ENCODE results near the gene EVPLL. TPM values are rescaled to one million over a fixed set of nuclear protein-coding genes. Genes with fewer than 3 reads are reported as not detected.
"Not testable (repeated sequence)": the region's sequence is repeated elsewhere in the genome, so short reads cannot be mapped to it uniquely, and the experiment has no call there.

EVPLL gene
- total RNA-seq = 0.17 TPM in 1 of 2 replicates, not detected in the other

DNA sequence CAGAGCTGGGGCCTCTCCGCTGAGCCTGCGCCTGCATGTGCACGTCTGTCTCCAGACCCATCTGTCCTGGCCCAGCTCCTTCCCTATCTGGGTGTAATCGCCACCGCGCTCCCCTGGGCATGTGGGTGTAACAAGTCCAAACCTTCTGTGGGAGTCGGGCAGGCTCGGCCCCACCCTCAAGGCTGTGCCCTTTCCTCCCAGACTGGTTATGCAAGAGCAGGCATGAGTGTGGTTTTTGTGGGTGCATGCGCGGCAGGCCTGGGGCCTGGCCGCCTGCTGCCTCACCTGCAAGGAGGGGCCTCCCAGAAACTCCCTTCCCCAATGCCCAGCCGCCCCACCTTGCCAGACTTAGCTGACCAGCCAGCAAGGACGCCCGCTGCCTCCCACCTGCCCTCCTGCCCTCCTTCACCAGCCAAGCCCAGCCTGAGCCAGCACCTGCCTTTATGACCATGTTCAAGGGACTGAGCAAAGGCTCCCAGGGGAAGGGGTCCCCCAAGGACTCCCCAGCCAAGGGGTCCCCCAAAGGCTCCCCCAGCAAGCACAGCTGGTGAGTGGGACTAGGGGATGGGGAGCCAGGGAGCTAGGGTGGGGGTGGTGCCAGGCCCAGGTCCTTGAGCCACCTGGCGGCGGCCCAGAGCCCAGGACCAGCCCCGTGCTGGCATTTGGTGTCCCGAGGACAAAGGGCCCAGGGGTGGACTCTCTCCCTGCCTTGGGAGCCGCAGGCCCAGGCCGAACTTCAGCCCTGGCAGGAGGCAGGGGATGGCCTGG, at the start of gene EVPLL:
TSS of gene EVPLL (plus strand) at position 342 of the 768 bp plus-strand sequence. CDS start 3,160 bp downstream, outside the sequence.
- H3K27me3 Mint-ChIP-seq (ENCODE audit: insufficient read depth) = peaks cover 10% of the 10 kb centered on the region
- no peaks in the 10 kb centered on the region for H3K4me1 Mint-ChIP-seq (ENCODE audit: low read depth)
- no peak for DNase-seq (ENCODE audit: low spot score)
- H3K36me3 Mint-ChIP-seq (ENCODE audit: low read depth) = no peaks in the 10 kb centered on the region
- peaks cover 5% of the 10 kb centered on the region for H3K9me3 Mint-ChIP-seq
- intact Hi-C loops (cut with micrococcal nuclease) = no loop called here
- H3K4me3 Mint-ChIP-seq = no peak within 1 kb of the TSS
- H3K27ac Mint-ChIP-seq = no peak within 1 kb of the TSS

DNA sequence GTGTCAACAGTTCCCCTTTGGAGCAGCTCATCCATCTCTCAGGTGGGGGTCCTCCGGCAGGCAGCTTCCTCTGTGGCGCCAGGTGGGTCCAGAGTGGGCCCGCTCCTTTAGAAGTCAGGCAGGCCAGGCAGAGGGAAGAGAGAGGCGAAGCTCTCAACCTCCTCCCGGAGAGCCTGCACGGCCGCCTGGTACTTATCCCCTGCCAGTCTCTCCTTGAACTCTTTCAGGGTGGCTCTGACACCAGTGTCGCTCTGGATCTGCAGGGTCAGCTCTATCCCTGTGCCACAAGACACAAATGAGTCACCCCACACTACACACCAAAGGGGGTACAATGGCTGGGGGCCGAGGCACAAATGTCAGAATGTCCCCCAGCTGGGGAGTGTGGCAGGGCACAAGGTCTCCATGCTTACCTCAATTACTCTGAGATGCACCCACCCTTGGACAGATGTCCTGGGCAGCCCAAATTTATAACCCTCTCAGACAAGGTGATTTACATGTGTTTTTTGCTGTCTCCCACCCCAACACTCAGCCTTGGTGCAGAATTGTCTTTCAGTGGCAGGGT, 48.9 kb upstream of the EVPLL start:
- Mint-ChIP-seq H3K27me3 (ENCODE audit: insufficient read depth) (no peaks in the 10 kb centered on the region), H3K36me3 (ENCODE audit: low read depth) (peaks cover 26% of the 10 kb centered on the region), H3K27ac (no peak overlapping the region), H3K4me1 (ENCODE audit: low read depth) (peaks cover 17% of the 10 kb centered on the region), H3K9me3 (no peaks in the 10 kb centered on the region), H3K4me3 (no peak overlapping the region)
- intact Hi-C loops (cut with micrococcal nuclease) = no loop called here
- DNase-seq (ENCODE audit: low spot score) = no peak

DNA sequence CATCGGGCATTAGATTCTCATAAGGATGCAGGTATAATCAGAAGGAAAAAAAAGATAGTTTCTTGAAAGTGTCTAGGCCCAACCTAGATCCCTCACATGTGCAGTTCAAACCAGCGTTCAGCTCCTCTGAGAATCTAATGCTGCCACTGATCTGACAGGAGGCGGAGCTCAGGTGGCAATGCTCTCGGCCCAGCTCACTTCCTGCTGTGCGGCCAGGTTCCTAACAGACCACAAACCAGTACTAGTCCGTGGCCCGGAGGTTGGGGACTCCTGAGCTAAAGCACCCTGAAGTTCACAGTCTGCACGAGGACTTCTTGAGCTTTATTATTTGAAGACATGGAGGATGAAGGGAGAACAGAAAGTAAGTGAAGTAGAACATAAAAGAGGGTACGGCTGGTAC, 45.7 kb upstream of the EVPLL start:
- intact Hi-C loops (cut with micrococcal nuclease) = no loop called here
- H3K4me3 Mint-ChIP-seq = no peak overlapping the region
- H3K27ac Mint-ChIP-seq = peak overlapping the region; percentile 79
- peaks cover 21% of the 10 kb centered on the region for H3K36me3 Mint-ChIP-seq (ENCODE audit: low read depth)
- DNase-seq (ENCODE audit: low spot score) = no peak
- no peaks in the 10 kb centered on the region for H3K27me3 Mint-ChIP-seq (ENCODE audit: insufficient read depth)
- H3K9me3 Mint-ChIP-seq = no peaks in the 10 kb centered on the region
- H3K4me1 Mint-ChIP-seq (ENCODE audit: low read depth) = peaks cover 8% of the 10 kb centered on the region

DNA sequence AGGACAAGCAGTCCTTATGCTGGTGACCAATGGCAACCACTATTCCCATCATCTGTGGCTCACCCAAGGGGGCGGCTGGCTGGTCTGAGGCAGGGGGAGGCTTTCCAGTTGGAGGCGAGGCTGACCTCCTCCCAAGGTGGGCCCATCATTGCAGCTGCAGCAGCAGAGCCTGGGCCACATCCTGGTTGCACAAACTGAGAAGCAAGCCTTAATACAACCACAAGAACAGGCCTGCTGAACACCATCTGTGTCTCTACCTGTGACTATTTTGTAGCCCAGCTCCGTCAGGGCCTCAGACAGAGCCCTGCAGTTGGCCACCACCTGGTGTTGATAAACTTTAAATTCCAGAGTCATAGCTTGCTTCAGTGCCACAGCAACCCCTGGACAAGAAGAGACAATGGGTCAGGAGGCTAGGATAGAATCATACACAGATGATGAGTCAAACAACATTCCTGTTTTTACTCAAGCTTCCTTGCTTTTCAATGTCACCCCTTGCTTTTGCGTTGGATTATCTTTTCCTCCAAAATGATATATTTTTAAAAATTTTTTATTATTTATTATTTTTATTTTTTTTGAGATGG, 44.6 kb upstream of the EVPLL start:
- no peaks in the 10 kb centered on the region for H3K9me3 Mint-ChIP-seq
- no peak overlapping the region for H3K27ac Mint-ChIP-seq
- intact Hi-C loops (cut with micrococcal nuclease) = no loop called here
- H3K4me3 Mint-ChIP-seq = no peak overlapping the region
- H3K4me1 Mint-ChIP-seq (ENCODE audit: low read depth) = peaks cover 8% of the 10 kb centered on the region
- no peaks in the 10 kb centered on the region for H3K27me3 Mint-ChIP-seq (ENCODE audit: insufficient read depth)
- H3K36me3 Mint-ChIP-seq (ENCODE audit: low read depth) = peaks cover 25% of the 10 kb centered on the region
- no peak for DNase-seq (ENCODE audit: low spot score)

DNA sequence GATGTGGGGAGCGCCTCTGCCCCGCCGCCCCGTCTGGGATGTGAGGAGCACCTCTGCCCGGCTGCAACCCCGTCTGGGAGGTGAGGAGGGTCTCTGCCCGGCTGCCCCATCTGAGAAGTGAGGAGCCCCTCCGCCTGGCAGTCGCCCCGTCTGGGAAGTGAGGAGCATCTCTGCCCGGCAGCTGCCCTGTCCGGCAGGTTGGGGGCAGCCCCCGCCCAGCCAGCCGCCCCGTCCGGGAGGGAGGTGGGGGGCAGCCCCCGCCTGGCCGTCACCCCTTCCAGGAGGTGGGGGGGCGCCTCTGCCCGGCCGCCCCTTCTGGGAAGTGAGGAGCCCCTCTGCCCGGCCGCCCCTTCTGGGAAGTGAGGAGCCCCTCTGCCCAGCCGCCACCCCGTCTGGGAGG, 39.4 kb upstream of the EVPLL start:
- H3K27ac Mint-ChIP-seq; DNase-seq (ENCODE audit: low spot score); H3K27me3 Mint-ChIP-seq (ENCODE audit: insufficient read depth); intact Hi-C loops (cut with micrococcal nuclease); H3K9me3 Mint-ChIP-seq; H3K4me1 Mint-ChIP-seq (ENCODE audit: low read depth); H3K4me3 Mint-ChIP-seq: not testable (repeated sequence)
- H3K36me3 Mint-ChIP-seq (ENCODE audit: low read depth) = peaks cover 36% of the 10 kb centered on the region

DNA sequence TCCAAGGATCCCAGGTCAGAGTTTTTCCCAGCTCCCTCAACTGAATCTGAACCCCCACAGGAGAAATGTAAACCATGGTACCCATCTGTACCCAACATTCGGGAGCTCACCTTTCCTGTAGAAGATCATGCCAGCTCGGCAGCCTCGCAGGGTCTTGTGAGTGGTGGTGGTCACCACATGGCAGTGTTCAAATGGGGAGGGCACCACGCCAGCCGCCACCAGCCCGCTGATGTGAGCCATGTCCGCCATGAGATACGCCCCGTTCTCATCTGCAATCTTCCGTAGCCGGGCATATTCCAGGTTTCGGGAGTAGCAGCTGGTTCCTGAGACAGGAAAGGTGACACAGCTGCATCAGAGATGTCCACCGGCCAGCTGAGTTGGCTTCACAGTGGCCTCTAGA, 37.6 kb upstream of the EVPLL start:
- no peak overlapping the region for H3K27ac Mint-ChIP-seq
- no peaks in the 10 kb centered on the region for H3K9me3 Mint-ChIP-seq
- intact Hi-C loops (cut with micrococcal nuclease) = no loop called here
- H3K4me1 Mint-ChIP-seq (ENCODE audit: low read depth) = no peaks in the 10 kb centered on the region
- no peaks in the 10 kb centered on the region for H3K27me3 Mint-ChIP-seq (ENCODE audit: insufficient read depth)
- no peak overlapping the region for H3K4me3 Mint-ChIP-seq
- DNase-seq (ENCODE audit: low spot score) = no peak
- peaks cover 38% of the 10 kb centered on the region for H3K36me3 Mint-ChIP-seq (ENCODE audit: low read depth)

DNA sequence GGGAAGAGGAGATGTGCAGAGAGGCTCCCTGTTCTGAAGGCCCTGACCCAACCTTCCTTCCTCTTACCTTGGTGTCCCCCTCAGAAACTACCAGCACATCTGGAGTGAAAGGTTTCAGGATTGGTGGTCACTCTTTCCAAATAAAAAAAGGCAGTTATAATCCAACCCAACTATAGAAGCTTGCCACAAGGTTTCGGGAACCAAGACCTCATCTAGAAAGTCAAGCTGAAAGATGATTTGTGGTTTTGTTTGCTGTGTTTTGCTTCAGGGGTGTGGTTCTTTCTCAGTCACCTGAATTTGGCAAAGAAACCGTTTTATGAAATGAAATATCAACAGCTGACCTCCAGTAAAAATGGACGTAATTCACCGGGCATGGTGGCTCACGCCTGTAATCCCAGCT, 33.6 kb upstream of the EVPLL start:
- no peak overlapping the region for H3K4me3 Mint-ChIP-seq
- no peaks in the 10 kb centered on the region for H3K9me3 Mint-ChIP-seq
- H3K27me3 Mint-ChIP-seq (ENCODE audit: insufficient read depth) = no peaks in the 10 kb centered on the region
- no peak overlapping the region for H3K27ac Mint-ChIP-seq
- intact Hi-C loops (cut with micrococcal nuclease) = no loop called here
- peaks cover 29% of the 10 kb centered on the region for H3K36me3 Mint-ChIP-seq (ENCODE audit: low read depth)
- no peak for DNase-seq (ENCODE audit: low spot score)
- no peaks in the 10 kb centered on the region for H3K4me1 Mint-ChIP-seq (ENCODE audit: low read depth)

DNA sequence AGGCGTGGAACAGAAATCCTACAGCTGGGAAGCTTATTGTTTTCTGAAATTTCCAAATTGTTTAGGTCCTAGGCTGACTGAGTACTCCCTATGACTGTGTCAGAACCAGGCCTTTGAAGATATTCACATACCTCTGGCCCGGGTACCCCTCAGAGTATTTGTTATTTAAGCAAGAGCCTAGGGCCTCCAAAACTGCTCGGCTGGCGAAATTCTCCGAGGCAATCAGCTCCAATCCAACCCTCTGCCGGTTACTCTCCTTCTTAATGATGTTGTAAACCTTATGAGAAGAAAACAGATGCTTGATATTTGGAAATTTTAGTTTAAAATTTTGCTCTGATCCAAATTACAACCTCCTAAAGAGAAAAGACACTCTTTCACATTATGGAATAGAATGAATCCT, 24.0 kb upstream of the EVPLL start:
- H3K27ac Mint-ChIP-seq = no peak overlapping the region

DNA sequence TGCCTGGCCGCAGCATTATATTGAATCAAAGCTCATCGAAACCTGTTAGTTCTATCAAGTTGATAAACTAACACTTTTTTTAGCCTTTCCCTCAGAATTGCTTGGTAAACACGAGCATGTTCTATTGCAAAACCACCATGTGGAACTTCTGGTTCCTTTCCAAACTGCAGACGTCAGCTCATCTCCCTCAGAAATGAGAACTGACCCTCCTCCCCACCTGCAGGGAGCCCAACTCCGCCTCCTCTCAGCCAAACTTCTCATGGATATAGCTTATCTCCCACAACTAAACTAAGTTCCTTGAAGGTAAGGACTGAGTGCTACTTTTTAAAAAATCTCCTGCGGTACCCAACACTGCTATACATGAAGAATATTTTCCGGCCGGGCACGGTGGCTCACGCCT, 21.0 kb upstream of the EVPLL start:
- Mint-ChIP-seq H3K27me3 (ENCODE audit: insufficient read depth) (no peaks in the 10 kb centered on the region), H3K27ac (no peak overlapping the region), H3K36me3 (ENCODE audit: low read depth) (peaks cover 26% of the 10 kb centered on the region), H3K9me3 (no peaks in the 10 kb centered on the region), H3K4me1 (ENCODE audit: low read depth) (no peaks in the 10 kb centered on the region), H3K4me3 (no peak overlapping the region)
- DNase-seq (ENCODE audit: low spot score) = no peak
- intact Hi-C loops (cut with micrococcal nuclease) = no loop called here

More for the DNA sequence above, 24.0 kb upstream of the EVPLL start:
- H3K27me3 Mint-ChIP-seq (ENCODE audit: insufficient read depth) = no peaks in the 10 kb centered on the region
- H3K36me3 Mint-ChIP-seq (ENCODE audit: low read depth) = peaks cover 19% of the 10 kb centered on the region
- no peaks in the 10 kb centered on the region for H3K9me3 Mint-ChIP-seq
- no peak overlapping the region for H3K4me3 Mint-ChIP-seq
- intact Hi-C loops (cut with micrococcal nuclease) = no loop called here
- DNase-seq (ENCODE audit: low spot score) = no peak
- H3K4me1 Mint-ChIP-seq (ENCODE audit: low read depth) = no peaks in the 10 kb centered on the region

DNA sequence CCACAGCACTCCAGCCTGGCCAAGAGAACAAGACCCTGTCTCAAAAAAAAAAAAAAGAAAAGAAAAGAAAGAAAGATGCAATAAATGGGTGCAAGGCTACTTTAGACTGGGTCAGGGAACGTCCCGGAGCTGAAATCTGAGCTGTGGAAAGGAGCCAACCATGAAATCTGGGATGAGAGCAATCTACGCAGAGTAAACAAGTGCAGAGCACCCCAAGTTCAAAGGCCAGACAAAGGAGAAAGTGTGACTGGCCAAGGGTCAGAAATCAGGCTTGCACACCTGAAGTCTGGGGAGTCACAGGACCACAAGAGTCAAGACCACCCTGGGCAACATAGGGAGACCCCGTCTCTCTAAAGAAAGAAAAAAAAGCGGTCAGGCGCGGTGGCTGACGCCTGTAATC, 17.1 kb upstream of the EVPLL start:
- intact Hi-C loops (cut with micrococcal nuclease) = no loop called here
- no peak overlapping the region for H3K27ac Mint-ChIP-seq

DNA sequence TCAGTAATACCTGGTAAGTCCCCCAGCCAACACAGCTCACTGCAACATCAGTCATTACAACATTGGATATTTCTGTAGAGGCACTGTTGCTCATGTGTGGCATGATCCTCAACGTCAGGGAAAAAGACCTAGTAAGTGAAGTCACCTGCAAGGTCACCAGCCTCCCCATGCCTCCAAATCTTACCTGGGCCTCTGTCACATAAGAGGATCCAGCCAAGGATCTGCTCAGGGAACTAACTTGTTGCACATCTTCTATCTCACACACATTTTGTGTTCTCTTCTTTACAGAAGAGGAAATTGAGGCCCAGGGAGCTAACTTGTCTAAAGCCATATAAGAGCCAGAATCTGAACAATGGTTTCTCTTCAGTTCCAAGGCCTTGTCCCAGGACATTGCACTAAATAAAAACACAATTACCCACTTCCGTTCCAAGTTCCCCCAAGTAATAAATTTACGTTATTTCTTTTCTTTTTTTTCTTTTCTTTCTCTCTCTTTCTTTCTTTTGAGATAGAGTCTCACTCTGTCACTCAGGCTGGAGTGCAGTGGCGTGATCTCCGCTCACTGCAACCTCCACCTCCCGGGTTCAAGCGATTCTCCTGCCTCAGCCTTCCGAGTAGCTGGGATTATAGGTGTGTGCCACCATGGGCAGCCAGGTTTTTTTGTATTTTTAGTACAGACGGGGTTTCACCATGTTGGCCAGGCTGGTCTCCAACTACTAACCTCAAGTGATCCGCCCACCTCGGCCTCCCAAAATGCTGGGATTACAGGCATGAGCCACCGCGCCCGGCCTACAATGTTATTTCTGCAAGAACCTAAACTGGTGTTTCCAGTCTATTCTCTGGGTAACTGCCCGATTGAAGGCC, 15.5 kb upstream of the EVPLL start:
- peaks cover 6% of the 10 kb centered on the region for H3K36me3 Mint-ChIP-seq (ENCODE audit: low read depth)
- H3K4me3 Mint-ChIP-seq = peak overlapping the region; percentile 93
- no peak for DNase-seq (ENCODE audit: low spot score)
- intact Hi-C loops (cut with micrococcal nuclease) = loop anchor here (2.0 kb wide), 3 partner anchors 47 to 137 kb away; partner anchors contain the start of genes LLGL1, MIEF2, SMCR8 and TOP3A
- H3K9me3 Mint-ChIP-seq = no peaks in the 10 kb centered on the region
- H3K27ac Mint-ChIP-seq = peak overlapping the region; percentile 79
- H3K4me1 Mint-ChIP-seq (ENCODE audit: low read depth) = peaks cover 9% of the 10 kb centered on the region
- H3K27me3 Mint-ChIP-seq (ENCODE audit: insufficient read depth) = no peaks in the 10 kb centered on the region

More for the DNA sequence above, 17.1 kb upstream of the EVPLL start:
- H3K4me1 Mint-ChIP-seq (ENCODE audit: low read depth) = peaks cover 9% of the 10 kb centered on the region
- no peak for DNase-seq (ENCODE audit: low spot score)
- H3K4me3 Mint-ChIP-seq = no peak overlapping the region
- no peaks in the 10 kb centered on the region for H3K9me3 Mint-ChIP-seq
- no peaks in the 10 kb centered on the region for H3K27me3 Mint-ChIP-seq (ENCODE audit: insufficient read depth)
- H3K36me3 Mint-ChIP-seq (ENCODE audit: low read depth) = peaks cover 9% of the 10 kb centered on the region

DNA sequence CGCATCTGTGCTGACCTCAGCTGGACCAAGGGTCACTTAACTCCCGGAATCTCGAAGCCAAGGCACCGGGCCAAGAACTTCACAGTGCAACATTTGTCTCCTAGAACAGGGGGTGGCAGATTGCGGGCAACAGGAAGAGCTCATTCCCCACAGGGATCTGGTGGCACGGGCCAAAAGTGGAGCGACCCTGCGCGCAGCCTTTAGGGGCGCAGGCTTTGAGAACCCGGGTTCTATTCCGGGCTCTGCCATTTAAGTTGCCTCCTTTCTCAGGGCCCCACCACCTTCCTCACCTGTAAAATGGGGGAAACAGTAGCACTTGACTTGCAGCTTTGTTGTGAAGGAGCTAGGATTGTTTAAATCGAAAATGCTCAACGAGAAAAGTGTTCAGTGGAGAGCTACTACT, 14.9 kb upstream of the EVPLL start:
- peak overlapping the region; percentile 93 for H3K4me3 Mint-ChIP-seq
- no peaks in the 10 kb centered on the region for H3K27me3 Mint-ChIP-seq (ENCODE audit: insufficient read depth)
- peaks cover 6% of the 10 kb centered on the region for H3K36me3 Mint-ChIP-seq (ENCODE audit: low read depth)
- intact Hi-C loops (cut with micrococcal nuclease) = loop anchor here (2.0 kb wide), 3 partner anchors 48 to 138 kb away; partner anchors contain the start of genes LLGL1, MIEF2, SMCR8 and TOP3A
- DNase-seq (ENCODE audit: low spot score) = no peak
- peaks cover 9% of the 10 kb centered on the region for H3K4me1 Mint-ChIP-seq (ENCODE audit: low read depth)
- peak overlapping the region; percentile 79 for H3K27ac Mint-ChIP-seq
- H3K9me3 Mint-ChIP-seq = no peaks in the 10 kb centered on the region
